Measurements from ENCODE around the gene PRM1.

Gene PRM1

DNA sequence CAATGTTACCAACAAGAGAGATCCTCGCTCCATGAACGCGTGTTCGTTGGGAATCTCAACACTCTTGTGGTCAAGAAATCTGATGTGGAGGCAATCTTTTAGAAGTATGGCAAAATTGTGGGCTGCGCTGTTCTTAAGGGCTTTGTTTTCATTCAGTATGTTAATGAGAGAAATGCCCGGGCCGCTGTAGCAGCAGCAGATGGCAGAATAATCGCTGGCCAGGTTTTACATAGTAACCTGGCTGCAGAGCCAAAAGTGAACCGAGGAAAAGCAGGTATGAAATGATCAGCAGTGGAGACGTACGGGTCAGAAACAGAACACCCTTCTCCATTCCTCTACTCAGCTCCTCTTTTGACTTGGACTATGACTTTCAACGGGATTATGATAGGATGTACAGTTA, 38.5 kb downstream of the PRM1 start:
- DNase-seq, result no peak

DNA sequence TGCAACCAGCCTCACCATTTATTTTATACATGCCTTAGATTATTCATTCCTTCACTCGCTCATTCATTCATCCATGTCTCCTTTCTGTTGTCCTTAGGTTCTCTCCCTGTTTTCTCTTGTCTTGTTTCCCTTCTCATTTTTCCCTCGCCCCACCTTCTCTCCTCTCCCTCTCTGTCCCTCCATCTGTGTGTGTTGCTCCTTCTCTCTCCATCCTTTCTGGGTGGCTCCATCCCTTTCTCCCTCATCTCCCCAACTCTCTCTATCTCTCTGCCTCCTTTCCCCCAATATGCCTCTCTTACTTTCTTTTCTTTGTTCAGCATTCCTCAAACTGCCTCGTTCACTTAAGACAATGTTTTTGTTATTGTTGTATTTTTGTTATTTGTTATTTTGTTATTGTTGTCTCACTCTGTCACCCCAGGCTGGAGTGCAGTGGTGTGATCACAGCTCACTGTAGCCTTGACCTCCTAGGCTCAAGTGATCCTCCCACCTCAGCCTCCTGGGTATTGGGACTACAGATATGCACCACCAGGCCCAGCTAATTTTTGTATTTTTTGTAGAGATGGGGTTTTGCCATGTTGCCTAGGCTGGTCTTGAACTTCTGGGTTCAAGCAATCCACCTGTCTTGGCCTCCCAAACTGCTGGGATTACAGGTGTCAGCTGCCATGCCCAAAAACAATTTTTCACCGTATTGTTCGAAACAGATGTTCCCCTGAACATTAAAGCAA, 39.5 kb downstream of the PRM1 start:
- ChIA-PET CTCF (interaction anchor here (1.0 kb wide), 1 partner anchor 13 kb away, joined by 4 read pairs; no protein-coding TSS in a partner anchor), POLR2A (interaction anchor here (1.4 kb wide), 1 partner anchor 14 kb away, joined by 6 read pairs; the partner anchor contains the start of gene SOCS1)
- WGBS (ENCODE audit: insufficient coverage), result 97% methylated on average over 2 of the region's 5 CpGs
- no peaks in the 10 kb centered on the region for H3K27me3 ChIP-seq (replicated peaks in 2 of 5; ENCODE audit: control insufficient read depth in 4 of 5, insufficient read depth in 5 of 5, low read length in 4 of 5)
- H3K27ac ChIP-seq (ENCODE audit: insufficient read depth in 1 of 2, low read depth in 1 of 2, low read length in 2 of 2, poor library complexity in 1 of 2, severe bottlenecking in 2 of 2), result no peak overlapping the region
- peaks cover 3 to 57% (median 15%) of the 10 kb centered on the region in 4 experiments for H3K4me1 ChIP-seq (ENCODE audit: control extremely low read depth in 1 of 4, control insufficient read depth in 4 of 4, insufficient read depth in 4 of 4, low read length in 3 of 4)
- DNase-seq, result no peak
- H3K9me3 ChIP-seq (ENCODE audit: control extremely low read depth in 1 of 5, control insufficient read depth in 4 of 5, insufficient read depth in 2 of 5, low read depth in 1 of 5, low read length in 4 of 5), result no peaks in the 10 kb centered on the region
- no peaks in the 10 kb centered on the region for H3K36me3 ChIP-seq (ENCODE audit: control insufficient read depth in 4 of 4, insufficient read depth in 4 of 4, low read length in 3 of 4)
- H3K4me3 ChIP-seq (ENCODE audit: control insufficient read depth in 1 of 7, extremely low read depth in 1 of 7, insufficient read depth in 4 of 7, low read depth in 2 of 7, low read length in 6 of 7), result no peak overlapping the region

More for the DNA sequence above, 38.5 kb downstream of the PRM1 start:
- no peaks in the 10 kb centered on the region for H3K9me3 ChIP-seq (ENCODE audit: control extremely low read depth in 1 of 5, control insufficient read depth in 4 of 5, insufficient read depth in 2 of 5, low read depth in 1 of 5, low read length in 4 of 5)
- no peaks in the 10 kb centered on the region for H3K36me3 ChIP-seq (ENCODE audit: control insufficient read depth in 4 of 4, insufficient read depth in 4 of 4, low read length in 3 of 4)
- CTCF ChIA-PET, result interaction anchor here (1.0 kb wide), 1 partner anchor 12 kb away, joined by 4 read pairs; no protein-coding TSS in a partner anchor
- H3K27me3 ChIP-seq (replicated peaks in 2 of 5; ENCODE audit: control insufficient read depth in 4 of 5, insufficient read depth in 5 of 5, low read length in 4 of 5), result no peaks in the 10 kb centered on the region
- H3K4me1 ChIP-seq (ENCODE audit: control extremely low read depth in 1 of 4, control insufficient read depth in 4 of 4, insufficient read depth in 4 of 4, low read length in 3 of 4), result peaks cover 3 to 51% (median 14%) of the 10 kb centered on the region in 4 experiments
- no peak overlapping the region for H3K27ac ChIP-seq (ENCODE audit: insufficient read depth in 1 of 2, low read depth in 1 of 2, low read length in 2 of 2, poor library complexity in 1 of 2, severe bottlenecking in 2 of 2)
- H3K4me3 ChIP-seq (ENCODE audit: control insufficient read depth in 1 of 7, extremely low read depth in 1 of 7, insufficient read depth in 4 of 7, low read depth in 2 of 7, low read length in 6 of 7), result no peak overlapping the region
- 99% methylated on average over 12 of the region's 12 CpGs for WGBS (ENCODE audit: insufficient coverage)
- POLR2A ChIA-PET, result no interaction called here

DNA sequence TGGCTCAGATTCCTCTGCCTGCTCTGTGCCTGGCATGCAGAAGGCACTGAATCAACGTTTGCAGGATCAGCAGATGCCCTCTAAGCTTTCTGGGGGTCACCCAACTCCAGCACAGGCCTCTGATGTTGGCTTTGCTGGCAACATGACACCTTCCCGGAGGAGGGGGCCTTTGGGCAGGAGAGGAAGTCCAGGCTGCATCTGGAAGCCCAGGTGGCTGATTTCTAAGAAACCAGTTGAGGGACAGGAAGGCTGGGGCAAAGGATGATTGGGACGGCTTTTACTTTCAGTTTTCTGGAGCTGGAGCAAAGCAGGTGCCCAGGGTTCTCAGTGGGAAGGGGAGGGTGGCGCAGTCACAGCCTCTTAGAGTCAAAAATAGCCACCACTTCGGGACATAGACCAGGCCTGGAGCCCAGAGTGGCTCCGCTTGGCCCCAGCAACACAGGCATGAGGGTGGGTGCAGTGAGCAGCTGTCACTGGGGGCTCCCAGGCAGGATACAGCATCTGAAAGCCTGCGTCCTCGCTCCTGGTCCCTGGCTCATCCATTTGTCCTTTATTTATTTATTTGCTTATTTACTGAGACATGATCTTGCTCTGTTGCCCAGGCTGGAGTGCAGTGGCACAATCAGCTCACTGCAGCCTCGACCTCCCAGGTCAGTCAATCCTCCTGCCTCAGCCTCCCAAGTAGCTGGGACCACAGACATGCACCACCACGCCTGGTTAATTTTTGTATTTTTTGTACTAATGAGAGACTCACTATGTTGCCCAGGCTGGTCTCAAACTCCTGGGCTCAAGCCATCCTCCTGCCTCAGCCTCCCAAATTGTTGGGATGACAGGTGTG, 40.3 kb downstream of the PRM1 start:
- WGBS (ENCODE audit: insufficient coverage), result 54% methylated on average over 9 of the region's 10 CpGs
- Histone ChIP-seq H3K9me3 (ENCODE audit: control extremely low read depth in 1 of 5, control insufficient read depth in 4 of 5, insufficient read depth in 2 of 5, low read depth in 1 of 5, low read length in 4 of 5) (no peaks in the 10 kb centered on the region), H3K4me3 (ENCODE audit: control insufficient read depth in 1 of 7, extremely low read depth in 1 of 7, insufficient read depth in 4 of 7, low read depth in 2 of 7, low read length in 6 of 7) (peak overlapping the region in 1 of 7 experiments; percentile 64), H3K36me3 (ENCODE audit: control insufficient read depth in 4 of 4, insufficient read depth in 4 of 4, low read length in 3 of 4) (no peaks in the 10 kb centered on the region), H3K27ac (ENCODE audit: insufficient read depth in 1 of 2, low read depth in 1 of 2, low read length in 2 of 2, poor library complexity in 1 of 2, severe bottlenecking in 2 of 2) (no peak overlapping the region), H3K27me3 (replicated peaks in 2 of 5; ENCODE audit: control insufficient read depth in 4 of 5, insufficient read depth in 5 of 5, low read length in 4 of 5) (no peaks in the 10 kb centered on the region), H3K4me1 (ENCODE audit: control extremely low read depth in 1 of 4, control insufficient read depth in 4 of 4, insufficient read depth in 4 of 4, low read length in 3 of 4) (peaks cover 3 to 55% (median 17%) of the 10 kb centered on the region in 4 experiments)
- ChIA-PET POLR2A (interaction anchor here (0.7 to 1.4 kb wide), 2 partner anchors 15 to 57 kb away, joined by 5 to 6 read pairs; partner anchors contain the start of gene SOCS1), CTCF (interaction anchor here (0.9 kb wide), 1 partner anchor 11 kb away, joined by 3 read pairs; no protein-coding TSS in a partner anchor)
- peak in 2 of 3 donors; percentile 77 to 80 for DNase-seq

DNA sequence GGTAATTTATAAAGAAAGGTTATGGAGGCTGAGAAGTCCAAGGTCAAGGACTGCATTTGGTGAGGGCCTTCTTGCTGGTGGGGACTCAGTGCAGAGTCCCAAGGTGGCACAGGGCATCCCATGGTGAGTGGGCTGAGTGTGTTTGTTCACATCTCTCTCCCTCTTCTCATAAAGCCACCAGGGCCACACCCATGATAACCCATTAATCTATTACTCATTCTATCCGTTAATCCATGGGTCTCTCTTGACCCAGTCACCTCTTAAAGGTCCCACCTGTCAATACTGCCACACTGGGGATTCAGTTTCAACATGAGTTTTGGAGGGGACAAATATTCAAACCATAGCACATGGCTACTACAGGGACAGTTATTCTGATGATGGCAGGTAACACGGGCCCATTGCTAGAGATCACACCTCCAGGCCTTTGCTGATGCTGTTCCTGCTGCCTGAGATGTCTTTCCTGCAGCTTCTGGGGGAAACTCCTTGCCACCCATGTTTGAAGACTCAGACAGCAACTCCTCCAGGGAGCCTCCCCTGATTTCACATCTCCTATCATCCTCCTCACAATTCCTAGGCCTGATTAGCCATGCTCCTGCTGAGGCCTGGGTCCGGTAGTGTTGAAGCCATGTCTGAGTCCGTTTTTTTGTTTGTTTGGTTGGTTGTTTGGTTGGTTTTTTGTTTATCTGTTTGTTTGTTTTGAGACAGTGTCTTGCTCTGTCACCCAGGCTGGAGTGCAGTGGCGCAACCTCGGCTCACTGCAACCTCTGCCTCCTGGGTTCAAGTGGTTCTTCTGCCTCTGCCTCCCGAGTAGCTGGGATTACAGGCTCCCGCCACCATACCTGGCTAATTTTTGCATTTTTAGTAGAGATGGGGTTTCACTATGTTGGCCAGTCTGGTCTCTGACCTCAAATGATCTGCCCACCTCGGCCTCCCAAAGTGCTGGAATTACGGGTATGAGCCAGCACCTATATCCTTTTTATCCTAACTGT, 41.2 kb downstream of the PRM1 start:
- H3K4me1 ChIP-seq (ENCODE audit: control extremely low read depth in 1 of 4, control insufficient read depth in 4 of 4, insufficient read depth in 4 of 4, low read length in 3 of 4), result peaks cover 7 to 58% (median 23%) of the 10 kb centered on the region in 4 experiments
- POLR2A ChIA-PET, result interaction anchor here (1.4 kb wide), 1 partner anchor 16 kb away, joined by 6 read pairs; the partner anchor contains the start of gene SOCS1
- no peaks in the 10 kb centered on the region for H3K36me3 ChIP-seq (ENCODE audit: control insufficient read depth in 4 of 4, insufficient read depth in 4 of 4, low read length in 3 of 4)
- 86% methylated on average over 6 of the region's 10 CpGs for WGBS (ENCODE audit: insufficient coverage)
- H3K4me3 ChIP-seq (ENCODE audit: control insufficient read depth in 1 of 7, extremely low read depth in 1 of 7, insufficient read depth in 4 of 7, low read depth in 2 of 7, low read length in 6 of 7), result peak overlapping the region in 1 of 7 experiments; percentile 64
- CTCF ChIA-PET, result interaction anchor here (0.9 kb wide), 1 partner anchor 12 kb away, joined by 3 read pairs; no protein-coding TSS in a partner anchor
- DNase-seq, result no peak
- peak overlapping the region in 1 of 2 experiments; percentile 35 for H3K27ac ChIP-seq (ENCODE audit: insufficient read depth in 1 of 2, low read depth in 1 of 2, low read length in 2 of 2, poor library complexity in 1 of 2, severe bottlenecking in 2 of 2)
- no peaks in the 10 kb centered on the region for H3K27me3 ChIP-seq (replicated peaks in 2 of 5; ENCODE audit: control insufficient read depth in 4 of 5, insufficient read depth in 5 of 5, low read length in 4 of 5)
- no peaks in the 10 kb centered on the region for H3K9me3 ChIP-seq (ENCODE audit: control extremely low read depth in 1 of 5, control insufficient read depth in 4 of 5, insufficient read depth in 2 of 5, low read depth in 1 of 5, low read length in 4 of 5)

DNA sequence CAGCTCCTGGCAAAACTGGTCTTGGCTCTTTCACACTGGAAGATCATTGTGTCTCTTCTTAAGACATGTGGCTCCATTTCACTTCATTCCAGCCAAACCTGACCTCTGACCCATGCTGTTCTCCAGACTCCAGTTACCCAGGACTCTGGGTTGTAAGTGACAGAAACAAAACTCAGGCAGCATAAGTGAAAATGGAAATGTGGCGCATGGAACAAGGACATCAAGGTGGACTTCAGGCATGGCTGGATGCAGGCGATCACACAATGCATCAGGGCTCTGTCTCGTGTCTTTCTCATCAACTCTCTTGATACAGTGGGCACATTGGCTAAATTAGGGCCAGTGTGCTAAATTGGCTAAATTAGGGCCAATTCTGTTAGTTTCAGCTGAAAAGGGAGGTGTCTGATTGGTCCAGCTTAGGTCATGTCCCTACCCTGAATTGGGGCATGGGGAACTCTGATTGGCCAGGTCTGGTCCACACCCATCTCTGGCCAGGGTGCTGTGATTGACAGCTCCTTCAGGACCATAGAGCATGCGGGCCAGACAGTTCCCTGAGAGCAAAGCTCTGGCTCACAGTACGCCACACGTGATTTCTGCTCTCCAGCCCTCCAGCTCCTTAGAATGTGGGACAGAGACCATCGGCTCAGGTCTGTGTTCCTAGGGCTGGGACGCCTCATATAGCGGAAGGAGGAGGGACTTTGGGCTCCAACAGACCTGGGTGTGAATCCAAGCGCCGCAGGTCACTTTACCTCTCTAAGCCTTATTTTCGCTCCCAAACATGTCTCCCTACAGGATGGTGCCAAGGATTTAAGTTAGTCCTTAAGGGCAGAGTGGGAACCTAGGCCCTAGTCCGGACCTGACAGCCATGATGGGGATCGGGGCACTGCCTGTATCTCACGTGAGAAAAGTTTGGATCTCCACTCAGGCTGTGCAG, 42.6 kb downstream of the PRM1 start:
- ChIA-PET POLR2A (no interaction called here), CTCF (interaction anchor here (1.0 to 1.5 kb wide), 3 partner anchors 15 to 42 kb away, joined by 3 to 6 read pairs (median 3); no protein-coding TSS in a partner anchor)
- Histone ChIP-seq H3K4me3 (ENCODE audit: control insufficient read depth in 1 of 7, extremely low read depth in 1 of 7, insufficient read depth in 4 of 7, low read depth in 2 of 7, low read length in 6 of 7) (no peak overlapping the region), H3K36me3 (ENCODE audit: control insufficient read depth in 4 of 4, insufficient read depth in 4 of 4, low read length in 3 of 4) (no peaks in the 10 kb centered on the region), H3K4me1 (ENCODE audit: control extremely low read depth in 1 of 4, control insufficient read depth in 4 of 4, insufficient read depth in 4 of 4, low read length in 3 of 4) (peaks cover 7 to 72% (median 32%) of the 10 kb centered on the region in 4 experiments), H3K27me3 (replicated peaks in 2 of 5; ENCODE audit: control insufficient read depth in 4 of 5, insufficient read depth in 5 of 5, low read length in 4 of 5) (no peaks in the 10 kb centered on the region), H3K9me3 (ENCODE audit: control extremely low read depth in 1 of 5, control insufficient read depth in 4 of 5, insufficient read depth in 2 of 5, low read depth in 1 of 5, low read length in 4 of 5) (no peaks in the 10 kb centered on the region), H3K27ac (ENCODE audit: insufficient read depth in 1 of 2, low read depth in 1 of 2, low read length in 2 of 2, poor library complexity in 1 of 2, severe bottlenecking in 2 of 2) (no peak overlapping the region)
- WGBS (ENCODE audit: insufficient coverage), result 98% methylated on average over 14 of the region's 15 CpGs
- no peak for DNase-seq

Data from common myeloid progenitor, CD34-positive (primary cell).